SH-SY5Y (cell line): ENCODE results near the gene AHNAK.

Experiments used
- GATA2 ChIP-seq: IDR thresholded peaks from 2 replicates; pipeline ENCODE4 v1.6.1; 2011; ENCODE audit warnings: mild to moderate bottlenecking, low read depth, low read length
- GATA3 ChIP-seq: IDR thresholded peaks from 2 replicates; pipeline ENCODE4 v1.6.1; 2011; ENCODE audit warnings: low read depth, mild to moderate bottlenecking, low read length, moderate library complexity

Gene AHNAK

DNA sequence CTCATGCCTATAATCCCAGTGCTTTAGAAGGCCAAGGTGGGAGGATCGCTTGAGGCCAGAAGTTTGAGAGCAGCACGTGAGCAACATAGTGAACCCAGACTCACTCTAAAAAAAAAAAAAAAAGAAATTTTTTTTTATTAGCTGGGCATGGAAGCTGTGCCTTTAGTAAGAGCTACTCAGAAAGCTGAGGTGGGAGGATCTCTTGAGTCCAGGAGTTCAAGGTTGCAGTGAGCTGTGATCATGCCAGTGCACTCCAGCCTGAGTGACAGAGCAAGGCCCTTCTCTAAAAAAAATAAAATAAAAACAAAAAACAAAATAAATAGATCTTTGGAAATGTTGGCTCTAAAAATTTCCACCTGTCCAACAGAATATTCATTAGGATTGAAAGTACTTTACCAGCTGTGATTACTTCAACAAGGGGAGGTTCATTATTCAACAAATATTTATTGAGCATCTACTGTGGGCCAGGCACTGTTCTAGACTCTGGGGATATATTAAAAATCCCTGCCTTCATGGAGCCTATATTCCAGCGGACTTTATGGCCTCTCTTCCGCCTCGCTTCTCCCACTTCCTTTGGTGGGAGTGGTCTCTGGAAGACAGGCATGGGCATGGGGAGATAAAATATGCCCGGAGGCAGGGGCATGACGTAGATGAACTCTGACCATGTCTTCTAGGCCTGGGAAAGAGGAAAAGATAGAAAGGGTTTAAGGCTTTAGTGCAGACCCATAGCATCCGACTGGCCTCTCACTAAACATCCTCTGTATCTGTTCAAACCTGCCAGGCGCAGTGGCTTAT is 47.9 kb downstream of the AHNAK start:
- no peak for TF ChIP-seq GATA3
- TF ChIP-seq GATA2, result no peak

DNA sequence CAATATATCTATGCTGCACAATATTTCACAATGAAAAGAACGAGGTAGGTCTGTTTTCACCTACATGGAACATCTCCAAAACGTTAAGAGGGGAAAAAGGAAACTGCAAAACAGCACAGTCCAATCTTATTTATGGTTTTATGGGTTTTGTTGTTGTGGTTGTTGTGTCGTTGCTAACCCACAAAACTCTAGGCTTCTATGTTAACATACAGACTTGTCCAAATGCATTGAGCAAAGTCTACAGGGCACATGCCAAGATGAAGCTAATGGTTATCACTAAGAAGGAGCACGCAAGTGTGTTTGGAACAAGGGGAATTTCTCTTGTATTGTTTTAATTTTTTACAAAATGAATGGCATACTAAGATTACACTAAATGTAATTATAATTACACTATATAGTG is 48.6 kb downstream of the AHNAK start:
- TF ChIP-seq GATA2, result no peak
- no peak for TF ChIP-seq GATA3

GRCh38 chr11:62497132-62497801 is 49.3 kb downstream of the AHNAK start:
- TF ChIP-seq GATA3 (no peak), GATA2 (no peak)

DNA sequence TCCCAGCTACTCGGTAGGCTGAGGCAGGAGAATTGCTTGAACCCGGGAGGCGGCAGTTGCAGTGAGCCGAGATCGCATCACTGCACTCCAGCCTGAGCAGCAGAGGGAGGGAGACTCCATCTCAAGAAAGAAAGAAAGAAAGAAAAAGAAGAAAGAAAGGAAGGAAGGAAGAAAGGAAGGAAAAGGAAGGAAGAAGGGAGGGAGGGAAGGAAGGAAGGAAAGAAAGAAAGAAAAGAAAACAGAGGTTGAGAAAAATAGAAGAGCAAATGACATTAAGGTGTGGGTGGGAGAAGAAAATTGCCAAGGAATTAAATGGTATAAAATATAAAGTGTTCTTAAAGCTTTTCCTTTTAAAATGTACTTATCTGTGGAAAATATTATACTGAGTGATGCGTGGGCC is 49.9 kb downstream of the AHNAK start:
- TF ChIP-seq GATA2, result no peak
- TF ChIP-seq GATA3, result no peak

DNA sequence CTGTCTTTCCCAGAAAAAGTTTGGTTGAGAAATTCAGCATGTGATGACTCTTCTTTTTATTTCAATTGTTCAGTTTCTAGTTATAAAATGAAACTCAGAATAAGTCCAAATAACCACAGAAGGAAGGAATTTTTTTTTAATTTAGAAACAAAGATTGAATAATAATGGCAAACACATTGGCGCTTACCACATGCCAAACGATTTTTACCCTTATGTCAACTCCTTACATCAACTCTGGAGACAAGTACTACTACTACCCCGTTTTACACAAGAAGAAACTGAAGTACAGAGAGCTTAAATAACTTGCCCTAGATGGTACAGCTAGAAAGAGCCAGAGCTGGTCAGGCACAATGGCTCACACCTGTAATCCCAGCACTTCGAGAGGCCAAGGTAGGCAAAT is 52.4 kb downstream of the AHNAK start:
- TF ChIP-seq GATA2 (no peak), GATA3 (no peak)

DNA sequence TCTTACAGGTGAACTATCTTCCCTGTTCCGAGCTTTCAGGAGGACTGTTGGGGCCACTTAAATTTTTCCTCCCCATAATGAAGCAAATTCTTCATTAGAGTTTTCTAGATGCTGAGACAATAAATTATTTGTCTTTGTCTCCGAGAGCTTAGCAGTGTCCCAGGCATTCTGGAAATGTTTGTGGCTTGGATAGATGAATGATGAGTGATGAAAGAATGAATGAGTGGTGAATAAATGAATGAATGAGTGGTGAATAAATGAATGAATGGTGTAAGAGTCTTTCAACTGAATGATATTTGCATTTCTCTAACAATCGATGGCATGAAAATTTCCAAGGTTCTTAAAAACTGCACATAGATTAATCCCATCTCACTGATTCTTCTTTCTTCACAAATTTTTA is 52.8 kb downstream of the AHNAK start:
- TF ChIP-seq GATA3, result no peak
- TF ChIP-seq GATA2, result no peak

DNA sequence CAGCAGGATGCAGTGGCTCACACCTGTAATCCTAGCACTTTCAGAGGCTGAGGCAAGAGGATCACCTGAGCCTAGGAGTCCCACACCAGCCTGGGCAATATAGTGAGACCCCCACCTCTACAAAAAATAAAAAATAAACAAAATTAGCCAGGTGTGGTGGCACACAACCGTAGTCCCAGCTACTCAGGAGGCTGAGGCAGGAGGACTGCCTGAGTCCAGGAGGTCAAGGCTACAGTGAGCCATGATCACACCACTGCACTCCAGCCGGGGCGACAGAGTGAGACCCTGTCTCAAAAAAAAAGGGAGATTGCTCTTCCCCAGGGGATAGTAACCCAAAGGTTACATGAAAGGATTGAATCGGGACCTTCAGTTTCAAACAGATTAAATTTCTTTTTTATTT is 54.0 kb downstream of the AHNAK start:
- no peak for TF ChIP-seq GATA2
- TF ChIP-seq GATA3, result no peak

DNA sequence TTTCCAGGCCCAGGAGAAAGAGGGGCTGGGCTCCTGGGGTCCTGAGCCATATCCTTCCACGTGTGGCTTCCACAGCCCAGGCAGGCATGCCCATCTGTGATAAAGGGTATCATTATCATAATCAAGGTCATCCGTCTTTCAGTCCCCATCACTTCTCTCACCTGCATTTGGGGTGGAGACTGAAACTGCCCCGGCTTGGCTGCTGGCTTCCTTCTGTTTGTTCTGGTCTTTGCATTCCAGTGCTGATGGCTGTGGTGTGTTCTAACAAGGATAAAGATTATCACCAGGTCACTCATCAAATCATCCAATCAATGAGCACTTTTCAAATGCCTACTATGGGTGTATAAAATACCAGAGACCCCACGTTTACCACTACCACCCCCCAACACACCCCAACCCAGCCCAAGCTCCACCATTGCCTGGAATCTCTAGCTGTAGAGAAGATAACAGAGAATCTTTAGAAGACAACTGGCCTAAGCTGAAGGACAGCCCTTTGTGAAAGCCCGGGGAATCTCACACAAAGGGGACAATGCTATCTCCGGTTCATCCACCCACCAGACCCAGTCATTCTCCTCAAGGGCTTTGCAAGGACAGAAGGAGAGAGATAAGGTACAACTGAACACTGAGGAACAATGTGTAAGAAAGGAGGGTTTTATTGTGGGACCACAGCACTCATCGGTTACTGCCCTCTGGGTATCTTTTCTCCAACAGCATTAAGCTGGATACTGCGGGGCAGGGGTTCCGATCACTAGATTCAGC is 54.9 kb downstream of the AHNAK start:
- TF ChIP-seq GATA2, result no peak
- TF ChIP-seq GATA3, result no peak

GRCh38 chr11:62489204-62489603 is 57.4 kb downstream of the AHNAK start:
- TF ChIP-seq GATA2 (no peak), GATA3 (no peak)

DNA sequence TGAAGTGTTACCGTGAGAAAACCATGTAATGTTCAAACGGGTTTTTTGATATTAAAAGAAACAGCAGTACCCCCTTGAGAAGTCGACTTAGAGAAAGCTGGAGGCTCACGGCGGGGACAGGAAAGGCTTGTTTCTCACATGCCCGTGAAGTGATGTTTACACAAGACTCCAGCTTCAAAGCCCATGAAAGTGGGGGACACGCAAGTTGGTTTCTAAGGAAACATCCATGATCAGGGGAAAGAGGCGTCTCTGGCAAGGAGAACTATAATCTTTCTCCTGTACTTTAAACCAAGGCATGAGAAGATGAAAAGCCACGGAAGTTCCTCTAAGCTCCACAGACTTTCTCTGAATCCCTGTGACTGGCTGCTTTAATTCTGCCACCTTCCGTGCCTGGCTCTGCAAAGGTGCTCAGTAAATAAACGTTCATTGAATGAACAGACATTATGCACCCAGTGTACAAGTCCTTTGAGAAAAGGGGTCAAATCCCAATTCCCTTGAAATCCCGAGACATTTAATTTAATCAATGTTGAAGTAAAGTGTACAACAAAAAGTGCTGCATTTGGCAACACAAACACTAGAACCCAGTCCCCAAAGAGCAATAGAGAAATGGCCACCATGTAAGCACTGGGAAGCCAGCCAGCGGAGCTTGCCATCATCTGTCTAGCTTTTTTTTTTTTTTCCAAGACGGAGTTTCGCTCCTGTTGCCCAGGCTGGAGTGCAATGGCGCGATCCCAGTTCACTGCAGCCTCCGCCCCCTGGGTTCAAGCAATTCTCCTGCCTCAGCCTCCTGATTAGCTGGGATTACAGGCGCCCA is 58.7 kb downstream of the AHNAK start:
- TF ChIP-seq GATA3 (no peak), GATA2 (no peak)

DNA sequence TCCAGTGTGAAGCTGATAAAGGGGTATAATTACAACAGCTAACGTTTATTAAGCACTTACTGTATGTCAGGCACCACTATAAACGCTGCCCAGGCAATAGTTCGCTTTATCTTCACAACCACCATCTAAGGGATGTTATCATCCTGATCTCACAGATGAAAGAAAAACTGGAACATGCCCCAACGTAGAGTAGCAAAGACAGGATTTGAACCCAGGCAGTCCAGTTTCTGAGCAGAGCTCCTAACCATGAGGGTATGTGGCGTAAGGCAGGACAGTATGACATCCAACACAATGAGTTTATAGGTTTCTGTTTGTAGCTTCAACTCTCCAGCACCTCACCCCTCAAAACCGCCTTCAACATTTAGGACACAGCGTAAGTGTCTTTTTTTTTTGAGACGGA is 59.5 kb downstream of the AHNAK start:
- TF ChIP-seq GATA2 (no peak), GATA3 (no peak)

- TF ChIP-seq GATA3, result no peak
- no peak for TF ChIP-seq GATA2
These were observed 62.3 kb downstream of the AHNAK start for GRCh38 chr11:62484352-62484751.

GRCh38 chr11:62482753-62483152 is 63.9 kb downstream of the AHNAK start:
- no peak for TF ChIP-seq GATA2
- TF ChIP-seq GATA3, result no peak
